Tibial nerve (tissue), 3 donors: ENCODE measurements around the gene VWDE.

Experiments used
- POLR2A ChIP-seq, 2 donors: fragments of 450-650 bp; IDR thresholded peaks; one replicate each; pipeline ENCODE4 v1.6.1; 2017; ENCODE audit warnings: antibody characterized with exemption in 2 of 2, mild to moderate bottlenecking in 2 of 2, moderate library complexity in 2 of 2
- TF ChIP-seq, protein P1 (sequence below), 5 experiments: fragments of 200-600 bp in 3 of 5; fragments of 450-650 bp in 2 of 5; sonication (generic) in 3 of 5; IDR thresholded peaks; one replicate each; pipeline ENCODE4 v1.5.1; 2016 to 2019; ENCODE audit warnings: antibody characterized with exemption in 5 of 5, mild to moderate bottlenecking in 3 of 5, moderate library complexity in 2 of 5

DNA sequence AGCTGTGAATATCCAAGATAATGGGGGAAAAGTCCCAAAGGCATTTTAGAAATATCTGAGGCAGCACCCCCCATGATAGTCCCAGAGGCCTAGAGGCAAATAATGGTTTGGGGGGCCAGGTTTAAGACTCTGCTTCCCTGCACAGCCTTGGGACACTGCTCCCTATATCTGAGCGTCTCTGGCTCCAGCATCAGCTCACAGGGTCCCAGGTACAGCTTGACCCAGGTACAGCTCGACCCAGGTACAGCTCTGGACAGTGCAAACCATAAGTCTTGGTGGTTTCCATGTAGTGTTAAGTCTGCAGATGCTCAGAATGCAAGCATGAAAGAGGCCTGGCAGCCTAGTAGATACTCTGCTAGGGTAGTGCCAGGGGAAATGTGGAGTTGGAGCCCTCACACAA, 47.0 kb upstream of the VWDE start:
- TF ChIP-seq, protein P1, sequence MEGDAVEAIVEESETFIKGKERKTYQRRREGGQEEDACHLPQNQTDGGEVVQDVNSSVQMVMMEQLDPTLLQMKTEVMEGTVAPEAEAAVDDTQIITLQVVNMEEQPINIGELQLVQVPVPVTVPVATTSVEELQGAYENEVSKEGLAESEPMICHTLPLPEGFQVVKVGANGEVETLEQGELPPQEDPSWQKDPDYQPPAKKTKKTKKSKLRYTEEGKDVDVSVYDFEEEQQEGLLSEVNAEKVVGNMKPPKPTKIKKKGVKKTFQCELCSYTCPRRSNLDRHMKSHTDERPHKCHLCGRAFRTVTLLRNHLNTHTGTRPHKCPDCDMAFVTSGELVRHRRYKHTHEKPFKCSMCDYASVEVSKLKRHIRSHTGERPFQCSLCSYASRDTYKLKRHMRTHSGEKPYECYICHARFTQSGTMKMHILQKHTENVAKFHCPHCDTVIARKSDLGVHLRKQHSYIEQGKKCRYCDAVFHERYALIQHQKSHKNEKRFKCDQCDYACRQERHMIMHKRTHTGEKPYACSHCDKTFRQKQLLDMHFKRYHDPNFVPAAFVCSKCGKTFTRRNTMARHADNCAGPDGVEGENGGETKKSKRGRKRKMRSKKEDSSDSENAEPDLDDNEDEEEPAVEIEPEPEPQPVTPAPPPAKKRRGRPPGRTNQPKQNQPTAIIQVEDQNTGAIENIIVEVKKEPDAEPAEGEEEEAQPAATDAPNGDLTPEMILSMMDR (IDR thresholded peaks at IDR 0.05) = no peak
- TF ChIP-seq POLR2A (IDR thresholded peaks at IDR 0.05) = no peak
